ENCODE measurements around the gene NEK7. TPM values are rescaled to one million over a fixed set of nuclear protein-coding genes. Genes with fewer than 3 reads are reported as not detected.

Gene NEK7
- total RNA-seq, 6 donors from 2014 or later, result 55.3 to 137 (median 112) TPM

DNA sequence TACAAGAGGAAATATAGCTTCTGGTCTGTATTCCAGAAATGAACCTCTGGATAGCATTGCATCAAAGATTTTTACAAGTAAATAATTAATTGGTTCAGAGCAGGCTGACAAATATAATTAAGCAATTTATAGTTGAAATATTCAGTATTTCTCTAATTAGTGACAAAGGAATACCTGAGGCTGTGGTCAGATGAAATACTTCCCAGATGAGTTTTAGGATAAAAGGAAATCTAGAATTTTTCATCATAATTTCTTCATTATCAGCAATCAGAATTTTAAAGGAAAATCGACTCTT lies 112.8 kb downstream of the NEK7 start:
- Histone ChIP-seq H3K27me3 (no peaks in the 10 kb centered on the region), H3K27ac (peak overlapping the region in 1 of 4 donors; percentile 46), H3K4me1 (peaks cover 13 to 26% (median 18%) of the 10 kb centered on the region in 4 donors), H3K36me3 (peaks cover 0 to 3% (median 0%) of the 10 kb centered on the region in 4 donors), H3K9me3 (no peaks in the 10 kb centered on the region), H3K4me3 (no peak overlapping the region)
- 84 to 97% methylated on average over 1 of the region's 1 CpG for WGBS, 2 donors
- TF ChIP-seq POLR2A (IDR thresholded peaks at IDR 0.05) (no peak), EP300 (IDR thresholded peaks at IDR 0.05) (no peak), POLR2AphosphoS5 (IDR thresholded peaks at IDR 0.05) (no peak)
- TF ChIP-seq, protein P1, sequence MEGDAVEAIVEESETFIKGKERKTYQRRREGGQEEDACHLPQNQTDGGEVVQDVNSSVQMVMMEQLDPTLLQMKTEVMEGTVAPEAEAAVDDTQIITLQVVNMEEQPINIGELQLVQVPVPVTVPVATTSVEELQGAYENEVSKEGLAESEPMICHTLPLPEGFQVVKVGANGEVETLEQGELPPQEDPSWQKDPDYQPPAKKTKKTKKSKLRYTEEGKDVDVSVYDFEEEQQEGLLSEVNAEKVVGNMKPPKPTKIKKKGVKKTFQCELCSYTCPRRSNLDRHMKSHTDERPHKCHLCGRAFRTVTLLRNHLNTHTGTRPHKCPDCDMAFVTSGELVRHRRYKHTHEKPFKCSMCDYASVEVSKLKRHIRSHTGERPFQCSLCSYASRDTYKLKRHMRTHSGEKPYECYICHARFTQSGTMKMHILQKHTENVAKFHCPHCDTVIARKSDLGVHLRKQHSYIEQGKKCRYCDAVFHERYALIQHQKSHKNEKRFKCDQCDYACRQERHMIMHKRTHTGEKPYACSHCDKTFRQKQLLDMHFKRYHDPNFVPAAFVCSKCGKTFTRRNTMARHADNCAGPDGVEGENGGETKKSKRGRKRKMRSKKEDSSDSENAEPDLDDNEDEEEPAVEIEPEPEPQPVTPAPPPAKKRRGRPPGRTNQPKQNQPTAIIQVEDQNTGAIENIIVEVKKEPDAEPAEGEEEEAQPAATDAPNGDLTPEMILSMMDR (IDR thresholded peaks at IDR 0.05), result no peak
- no peak for ATAC-seq (ENCODE audit: low FRiP score in 2 of 2)
- DNase-seq, result no peak

GRCh38 chr1:198270273-198270828 lies 113.6 kb downstream of the NEK7 start:
- TF ChIP-seq POLR2A (IDR thresholded peaks at IDR 0.05), result no peak
- TF ChIP-seq POLR2AphosphoS5 (IDR thresholded peaks at IDR 0.05), result no peak
- peaks cover 0 to 3% (median 0%) of the 10 kb centered on the region in 4 donors for H3K36me3 ChIP-seq
- H3K4me3 ChIP-seq, result no peak overlapping the region
- H3K9me3 ChIP-seq, result no peaks in the 10 kb centered on the region
- H3K27me3 ChIP-seq, result no peaks in the 10 kb centered on the region
- H3K27ac ChIP-seq, result no peak overlapping the region
- WGBS, 2 donors, result 52 to 53% methylated on average over 1 of the region's 1 CpG
- peaks cover 11 to 25% (median 18%) of the 10 kb centered on the region in 4 donors for H3K4me1 ChIP-seq
- no peak for DNase-seq
- no peak for ATAC-seq (ENCODE audit: low FRiP score in 2 of 2)

DNA sequence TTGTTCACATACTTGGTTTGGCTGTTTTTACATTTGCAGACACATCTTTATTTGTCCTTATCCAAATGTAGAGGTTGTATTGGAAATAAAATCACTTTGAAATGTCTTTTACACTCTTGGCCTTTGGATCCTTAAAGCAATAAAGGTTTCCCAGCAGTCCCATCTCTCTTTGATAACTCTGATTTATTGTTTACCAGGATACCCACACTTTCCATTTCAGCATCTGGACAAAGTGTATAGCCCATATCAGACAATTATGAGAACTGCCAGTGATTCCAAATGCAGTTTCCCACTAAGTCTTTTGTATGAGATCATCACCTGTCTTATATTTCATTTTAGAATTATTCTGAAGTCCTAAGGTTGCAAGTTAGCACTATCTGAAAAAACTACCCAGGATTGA lies 114.7 kb downstream of the NEK7 start:
- DNase-seq (no peak), ATAC-seq (ENCODE audit: low FRiP score in 2 of 2) (no peak)
- Histone ChIP-seq H3K9me3 (no peaks in the 10 kb centered on the region), H3K4me3 (no peak overlapping the region), H3K4me1 (peaks cover 11 to 25% (median 18%) of the 10 kb centered on the region in 4 donors), H3K36me3 (no peaks in the 10 kb centered on the region), H3K27me3 (no peaks in the 10 kb centered on the region), H3K27ac (no peak overlapping the region)
- TF ChIP-seq, protein P1 (IDR thresholded peaks at IDR 0.05), result no peak
- no peak for TF ChIP-seq EP300 (IDR thresholded peaks at IDR 0.05)
- TF ChIP-seq POLR2AphosphoS5 (IDR thresholded peaks at IDR 0.05), result no peak
- no peak for TF ChIP-seq POLR2A (IDR thresholded peaks at IDR 0.05)

- Histone ChIP-seq H3K27me3 (no peaks in the 10 kb centered on the region), H3K4me3 (no peak overlapping the region), H3K4me1 (peaks cover 11 to 25% (median 18%) of the 10 kb centered on the region in 4 donors), H3K27ac (peak overlapping the region in 1 of 4 donors; percentile 66), H3K9me3 (no peaks in the 10 kb centered on the region), H3K36me3 (no peaks in the 10 kb centered on the region)
- 26 to 36% methylated on average over 1 of the region's 1 CpG for WGBS, 2 donors
- TF ChIP-seq, protein P1 (IDR thresholded peaks at IDR 0.05), result no peak
- no peak for TF ChIP-seq EP300 (IDR thresholded peaks at IDR 0.05)
- no peak for TF ChIP-seq POLR2AphosphoS5 (IDR thresholded peaks at IDR 0.05)
- TF ChIP-seq POLR2A (IDR thresholded peaks at IDR 0.05), result no peak
- DNase-seq (no peak), ATAC-seq (ENCODE audit: low FRiP score in 2 of 2) (peak in 1 of 2 donors; percentile 52)
These were observed 115.7 kb downstream of the NEK7 start for GRCh38 chr1:198272492-198272891.

DNA sequence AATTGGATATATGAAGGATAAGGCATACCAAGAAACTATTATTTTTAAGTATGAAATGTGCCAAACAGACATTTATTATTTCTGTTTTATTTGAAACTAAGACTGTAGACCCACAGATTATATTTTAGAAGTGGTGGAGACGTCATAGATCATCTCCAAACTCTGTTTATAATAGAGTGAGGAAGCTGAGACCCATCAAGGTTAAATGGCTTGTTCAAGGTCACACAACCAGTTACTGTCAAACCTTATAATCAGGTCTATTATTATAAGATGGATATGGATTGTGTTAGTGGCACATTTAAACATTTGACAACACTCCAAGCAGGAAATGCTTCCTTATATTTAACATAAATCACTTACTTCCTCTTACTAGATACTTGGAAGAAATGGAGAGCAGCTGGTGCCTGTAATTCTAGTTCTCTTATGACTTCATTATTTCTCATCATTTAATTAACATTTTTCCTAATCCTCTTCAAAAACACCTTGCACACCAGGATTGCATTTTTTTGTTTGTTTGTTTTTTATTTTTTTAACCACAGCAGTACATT lies 117.0 kb downstream of the NEK7 start:
- no peak for TF ChIP-seq POLR2A (IDR thresholded peaks at IDR 0.05)
- TF ChIP-seq, protein P1 (IDR thresholded peaks at IDR 0.05), result no peak
- no peak for TF ChIP-seq EP300 (IDR thresholded peaks at IDR 0.05)
- TF ChIP-seq POLR2AphosphoS5 (IDR thresholded peaks at IDR 0.05), result no peak
- H3K9me3 ChIP-seq, result no peaks in the 10 kb centered on the region
- no peak for ATAC-seq (ENCODE audit: low FRiP score in 2 of 2)
- H3K4me3 ChIP-seq, result no peak overlapping the region
- H3K27ac ChIP-seq, result peak overlapping the region in 1 of 4 donors; percentile 66
- no peaks in the 10 kb centered on the region for H3K27me3 ChIP-seq
- no peaks in the 10 kb centered on the region for H3K36me3 ChIP-seq
- DNase-seq, result no peak
- 66 to 78% methylated on average over 1 of the region's 1 CpG for WGBS, 2 donors
- peaks cover 11 to 20% (median 17%) of the 10 kb centered on the region in 4 donors for H3K4me1 ChIP-seq

All from upper lobe of left lung (tissue), 6 donors.